Nephron progenitor cell (in vitro differentiated cells): Measurements from ENCODE around the gene RNF207.

ENCODE experiments used
- DNase-seq: peaks from one replicate; pipeline ENCODE4 v3.0.0; 2021
- H3K27ac Mint-ChIP-seq: 2 replicates; pipeline ENCODE4 v1.8.0; 2021; ENCODE audit warnings: mild to moderate bottlenecking, moderate library complexity, mixed read lengths
- H3K27me3 Mint-ChIP-seq: 2 replicates; pipeline ENCODE4 v1.8.0; 2021; ENCODE audit warnings: mild to moderate bottlenecking, low read depth, mixed read lengths; ENCODE audit not compliant: poor library complexity
- H3K36me3 Mint-ChIP-seq: 2 replicates; pipeline ENCODE4 v1.8.0; 2021; ENCODE audit warnings: low read depth, mixed read lengths
- H3K4me1 Mint-ChIP-seq: 2 replicates; pipeline ENCODE4 v1.8.0; 2021; ENCODE audit warnings: mixed read lengths
- H3K4me3 Mint-ChIP-seq: 2 replicates; pipeline ENCODE4 v1.8.0; 2021; ENCODE audit warnings: mild to moderate bottlenecking, moderate library complexity, mixed read lengths
- H3K9me3 Mint-ChIP-seq: 2 replicates; pipeline ENCODE4 v1.8.0; 2021; ENCODE audit warnings: mild to moderate bottlenecking, moderate library complexity, mixed read lengths
- TF ChIP-seq, protein P1 (sequence below): fragments of 200-600 bp; sonication (generic); IDR thresholded peaks from 2 replicates; pipeline ENCODE4 v1.5.0; 2021; ENCODE audit warnings: antibody characterized with exemption

The RNF207 gene

DNA sequence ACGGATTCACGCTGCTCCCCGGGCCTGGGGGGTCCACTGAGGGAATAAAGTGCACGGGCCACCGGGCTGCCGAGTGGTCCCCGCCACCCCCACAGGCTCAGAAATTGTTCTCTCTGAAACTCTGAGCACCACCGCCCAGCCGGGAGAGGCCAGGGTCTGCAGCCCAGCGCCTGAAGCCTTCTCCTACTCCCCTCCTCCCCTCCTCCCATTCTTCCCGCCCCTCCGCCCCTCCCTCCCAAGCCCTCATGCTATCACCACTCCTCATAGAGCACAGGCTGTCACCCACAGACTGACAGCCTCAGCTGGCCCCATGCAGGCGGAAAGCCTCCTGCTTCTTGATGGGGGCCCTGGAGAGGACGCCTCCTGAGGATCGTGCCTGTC lies 55.7 kb downstream of the RNF207 start:
- H3K27ac Mint-ChIP-seq: no peak overlapping the region

DNA sequence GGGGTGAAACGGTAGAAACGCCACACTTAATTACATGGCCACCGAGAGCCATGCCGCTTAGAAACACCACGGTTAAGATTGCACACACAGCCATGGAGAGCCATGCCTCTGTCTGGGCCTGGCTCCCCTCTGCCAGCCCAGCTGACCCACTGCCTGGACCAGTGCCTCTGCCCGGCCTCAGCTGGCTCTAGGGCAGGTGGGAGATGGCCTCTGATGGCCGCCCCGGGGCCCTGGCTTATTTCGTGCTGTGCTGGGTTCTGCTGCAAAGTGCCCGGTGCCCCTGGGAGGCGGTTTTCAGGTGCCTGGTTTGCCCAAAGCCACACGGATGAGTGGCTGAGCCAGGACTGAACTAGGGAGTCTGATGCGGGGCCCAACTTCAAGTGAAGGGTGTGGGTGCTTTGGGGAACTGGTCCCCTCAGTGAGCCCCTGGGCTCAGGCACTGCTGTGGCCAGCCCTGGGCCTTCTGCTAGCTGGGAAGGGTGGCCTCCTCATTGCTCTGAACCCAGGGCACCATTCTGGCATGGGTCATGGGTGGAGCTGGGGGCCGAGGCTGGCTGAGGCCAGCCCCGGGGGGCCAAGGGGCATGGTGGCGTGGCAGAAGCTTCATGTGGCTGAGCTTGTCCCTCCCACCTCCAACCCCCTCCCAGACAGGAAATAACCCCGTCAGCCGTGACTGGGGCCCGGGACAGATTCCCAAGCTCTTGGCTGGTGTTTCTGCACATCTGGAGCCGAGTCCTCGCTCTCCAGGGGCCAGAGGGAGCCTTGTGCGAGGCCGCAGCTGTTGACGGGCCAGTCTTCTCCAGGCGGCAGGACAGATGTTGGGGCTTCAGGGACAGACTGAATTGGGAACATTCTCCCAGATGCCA lies 56.9 kb downstream of the RNF207 start:
- TF ChIP-seq, protein P1, sequence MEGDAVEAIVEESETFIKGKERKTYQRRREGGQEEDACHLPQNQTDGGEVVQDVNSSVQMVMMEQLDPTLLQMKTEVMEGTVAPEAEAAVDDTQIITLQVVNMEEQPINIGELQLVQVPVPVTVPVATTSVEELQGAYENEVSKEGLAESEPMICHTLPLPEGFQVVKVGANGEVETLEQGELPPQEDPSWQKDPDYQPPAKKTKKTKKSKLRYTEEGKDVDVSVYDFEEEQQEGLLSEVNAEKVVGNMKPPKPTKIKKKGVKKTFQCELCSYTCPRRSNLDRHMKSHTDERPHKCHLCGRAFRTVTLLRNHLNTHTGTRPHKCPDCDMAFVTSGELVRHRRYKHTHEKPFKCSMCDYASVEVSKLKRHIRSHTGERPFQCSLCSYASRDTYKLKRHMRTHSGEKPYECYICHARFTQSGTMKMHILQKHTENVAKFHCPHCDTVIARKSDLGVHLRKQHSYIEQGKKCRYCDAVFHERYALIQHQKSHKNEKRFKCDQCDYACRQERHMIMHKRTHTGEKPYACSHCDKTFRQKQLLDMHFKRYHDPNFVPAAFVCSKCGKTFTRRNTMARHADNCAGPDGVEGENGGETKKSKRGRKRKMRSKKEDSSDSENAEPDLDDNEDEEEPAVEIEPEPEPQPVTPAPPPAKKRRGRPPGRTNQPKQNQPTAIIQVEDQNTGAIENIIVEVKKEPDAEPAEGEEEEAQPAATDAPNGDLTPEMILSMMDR: no peak
- Mint-ChIP-seq H3K36me3 (no peaks in the 10 kb centered on the region), H3K4me1 (peaks cover 65% of the 10 kb centered on the region), H3K4me3 (no peak overlapping the region), H3K27ac (no peak overlapping the region), H3K9me3 (no peaks in the 10 kb centered on the region), H3K27me3 (peaks cover 37% of the 10 kb centered on the region)
- peak; percentile 45 for DNase-seq

More for the DNA sequence above, 55.7 kb downstream of the RNF207 start:
- peak; percentile 60 for DNase-seq
- TF ChIP-seq, protein P1: no peak
- no peaks in the 10 kb centered on the region for H3K36me3 Mint-ChIP-seq
- H3K9me3 Mint-ChIP-seq: no peaks in the 10 kb centered on the region
- peaks cover 56% of the 10 kb centered on the region for H3K4me1 Mint-ChIP-seq
- peak overlapping the region; percentile 74 for H3K4me3 Mint-ChIP-seq
- H3K27me3 Mint-ChIP-seq: peaks cover 46% of the 10 kb centered on the region

DNA sequence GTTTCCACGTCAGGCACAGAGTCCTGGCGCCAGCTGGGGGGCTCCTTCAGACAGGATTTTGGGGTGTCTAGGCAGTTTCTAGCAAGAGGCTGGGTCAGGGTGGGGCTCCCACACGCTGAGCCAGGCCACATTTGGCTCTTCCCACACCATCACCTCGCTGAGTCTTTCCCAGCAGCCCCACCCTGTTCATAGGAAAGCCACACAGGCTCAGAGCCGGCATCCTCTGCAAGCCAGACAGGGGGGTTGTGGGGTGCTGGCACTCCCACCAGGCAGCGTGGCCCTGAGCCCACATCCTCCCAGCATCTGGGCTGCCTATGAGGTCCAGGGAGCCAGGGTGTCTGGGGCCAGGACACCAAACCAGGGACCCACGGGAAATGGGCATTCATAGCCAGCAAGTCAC lies 57.8 kb downstream of the RNF207 start:
- H3K9me3 Mint-ChIP-seq: no peaks in the 10 kb centered on the region
- no peak for DNase-seq
- H3K4me1 Mint-ChIP-seq: peaks cover 74% of the 10 kb centered on the region
- TF ChIP-seq, protein P1: no peak
- no peak overlapping the region for H3K4me3 Mint-ChIP-seq
- peaks cover 28% of the 10 kb centered on the region for H3K27me3 Mint-ChIP-seq
- no peak overlapping the region for H3K27ac Mint-ChIP-seq
- no peaks in the 10 kb centered on the region for H3K36me3 Mint-ChIP-seq

DNA sequence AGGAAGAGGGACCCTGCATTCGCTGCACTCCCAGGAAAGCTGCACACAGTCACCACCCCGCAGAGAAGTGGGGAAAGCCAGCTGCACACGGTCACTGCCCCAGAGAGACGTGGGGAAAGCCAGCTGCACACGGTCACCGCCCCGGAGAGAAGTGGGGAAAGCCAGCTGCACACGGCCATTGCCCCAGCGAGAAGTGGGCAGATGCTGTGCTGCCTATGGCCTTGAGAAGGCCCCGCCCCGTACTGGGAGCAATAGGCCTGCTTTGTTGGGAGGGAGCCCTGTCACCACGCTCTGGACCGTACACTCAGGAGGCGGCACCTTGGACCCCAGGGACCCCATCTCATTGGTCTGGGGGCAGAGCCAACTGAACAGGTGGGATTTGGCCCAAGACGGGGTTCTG lies 59.2 kb downstream of the RNF207 start:
- Mint-ChIP-seq H3K4me3 (no peak overlapping the region), H3K9me3 (no peaks in the 10 kb centered on the region), H3K27ac (no peak overlapping the region), H3K27me3 (peaks cover 15% of the 10 kb centered on the region), H3K4me1 (peaks cover 81% of the 10 kb centered on the region), H3K36me3 (no peaks in the 10 kb centered on the region)
- TF ChIP-seq, protein P1: no peak
- DNase-seq: no peak

DNA sequence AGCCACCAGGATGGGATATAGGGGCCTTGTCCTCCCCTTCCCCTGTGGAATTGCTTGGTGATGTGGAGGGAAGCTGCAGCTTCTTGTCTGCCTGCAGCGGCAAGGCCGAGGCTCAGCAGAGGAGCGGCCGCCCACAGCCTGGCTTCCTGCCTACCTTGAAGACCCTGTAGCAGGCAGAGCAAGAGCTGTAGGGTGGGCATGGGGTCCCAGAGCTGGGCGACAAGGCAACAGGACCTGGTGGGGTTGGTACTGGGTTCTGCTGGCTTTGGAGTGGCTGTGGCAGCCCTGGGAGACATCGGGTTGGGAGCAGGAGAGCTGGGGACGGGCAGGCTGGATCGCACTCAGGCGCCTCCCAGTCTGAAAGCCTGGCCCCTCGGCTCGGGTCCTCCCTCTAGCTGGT lies 60.7 kb downstream of the RNF207 start:
- Mint-ChIP-seq H3K4me1 (peaks cover 94% of the 10 kb centered on the region), H3K36me3 (no peaks in the 10 kb centered on the region), H3K27ac (no peak overlapping the region), H3K4me3 (no peak overlapping the region), H3K9me3 (no peaks in the 10 kb centered on the region), H3K27me3 (peaks cover 11% of the 10 kb centered on the region)
- TF ChIP-seq, protein P1: no peak
- no peak for DNase-seq
